Fibroblast of lung (primary cell): ENCODE data around the gene TAF9B. TPM values are rescaled to one million over a fixed set of nuclear protein-coding genes. Genes with fewer than 3 reads are reported as not detected.
"Not testable (repeated sequence)": the region's sequence is repeated elsewhere in the genome, so short reads cannot be mapped to it uniquely, and the experiment has no call there.

Experiments
- DNase-seq, 2 donors: peaks; one replicate each; pipeline versions ENCODE4 v3.0.0 to v3.0.0-alpha.2; 2010; ENCODE audit warnings: low read depth in 2 of 2
- H2AFZ ChIP-seq: 2 replicates; pipeline ENCODE4 v1.5.1; 2012; ENCODE audit warnings: low read length, control low read depth, inconsistent platforms
- H3K27ac ChIP-seq: 2 replicates; pipeline ENCODE4 v1.5.1; 2011; ENCODE audit warnings: low read length, control low read depth; ENCODE audit not compliant: insufficient read depth
- H3K27me3 ChIP-seq: 2 replicates; pipeline ENCODE4 v1.5.1; 2011; ENCODE audit warnings: mild to moderate bottlenecking, low read length; ENCODE audit not compliant: control insufficient read depth, insufficient read depth
- H3K36me3 ChIP-seq: 2 replicates; pipeline ENCODE4 v1.5.1; 2011; ENCODE audit warnings: low read length; ENCODE audit not compliant: control insufficient read depth, insufficient read depth
- H3K4me1 ChIP-seq: 2 replicates; pipeline ENCODE4 v1.5.1; 2011; ENCODE audit warnings: low read length; ENCODE audit not compliant: control insufficient read depth, insufficient read depth; ENCODE audit errors: extremely low read depth
- H3K4me2 ChIP-seq: 2 replicates; pipeline ENCODE4 v1.5.1; 2011; ENCODE audit warnings: low read length, control low read depth; ENCODE audit not compliant: insufficient read depth; ENCODE audit errors: extremely low read depth
- H3K4me3 ChIP-seq, 4 experiments: fragments of 200-600 bp in 1 of 4; sonication (generic) in 1 of 4; replicated peaks in 1 of 4; 2 replicates each; pipeline ENCODE4 v1.5.1; 2011 to 2016; ENCODE audit warnings: low read length in 4 of 4, low read depth in 3 of 4, mild to moderate bottlenecking in 3 of 4, control low read depth in 2 of 4, inconsistent platforms in 1 of 4, mixed read lengths in 1 of 4; ENCODE audit not compliant: insufficient read depth in 1 of 4; ENCODE audit errors: control extremely low read depth in 1 of 4
- H3K79me2 ChIP-seq: 2 replicates; pipeline ENCODE4 v1.5.1; 2012; ENCODE audit warnings: mild to moderate bottlenecking, low read length, inconsistent platforms; ENCODE audit not compliant: control insufficient read depth, insufficient read depth
- H3K9ac ChIP-seq: 2 replicates; pipeline ENCODE4 v1.5.1; 2011; ENCODE audit warnings: mild to moderate bottlenecking, low read length, control low read depth; ENCODE audit not compliant: insufficient read depth
- H3K9me3 ChIP-seq: 2 replicates; pipeline ENCODE4 v1.5.1; 2012; ENCODE audit warnings: low read depth, low read length; ENCODE audit not compliant: control insufficient read depth, insufficient read depth
- H4K20me1 ChIP-seq: 2 replicates; pipeline ENCODE4 v1.5.1; 2011; ENCODE audit warnings: low read length; ENCODE audit not compliant: control insufficient read depth, insufficient read depth; ENCODE audit errors: extremely low read depth
- EZH2 ChIP-seq: IDR thresholded peaks from 2 replicates; pipeline ENCODE4 v1.5.1; 2012; ENCODE audit warnings: low read length, control low read depth, mild to moderate bottlenecking; ENCODE audit errors: missing control alignments
- polyA plus RNA-seq, 2 donors: library from polyadenylated mRNA; depleted of rRNA in 1 of 2; stranded (reverse) in 1 of 2; unstranded in 1 of 2; fragments of >200 nt; gene quantifications; 2 replicates each; pipeline ENCODE4 v1.2.1, GENCODE V29; 2011 to 2012; ENCODE audit warnings: missing spikeins in 1 of 2
- total RNA-seq: library from RNA; depleted of rRNA; stranded (reverse); fragments of >200 nt; gene quantifications from 2 replicates; pipeline ENCODE4 v1.2.1, GENCODE V29; 2014
- TF ChIP-seq, protein P1 (sequence below), 2 donors: IDR thresholded peaks in 1 of 2; conservative IDR thresholded peaks in 1 of 2; 1 replicate in 1 of 2; 2 replicates in 1 of 2; pipeline ENCODE4 v1.5.1; 2011 to 2012; ENCODE audit warnings: low read length in 2 of 2, control low read depth in 1 of 2, inconsistent platforms in 1 of 2, low read depth in 1 of 2, mild to moderate bottlenecking in 1 of 2

The TAF9B gene
- total and polyA plus RNA-seq, 2 donors (not counting 1 experiment from before 2014, with no cell fraction given): 29.1 to 31.7 TPM

DNA sequence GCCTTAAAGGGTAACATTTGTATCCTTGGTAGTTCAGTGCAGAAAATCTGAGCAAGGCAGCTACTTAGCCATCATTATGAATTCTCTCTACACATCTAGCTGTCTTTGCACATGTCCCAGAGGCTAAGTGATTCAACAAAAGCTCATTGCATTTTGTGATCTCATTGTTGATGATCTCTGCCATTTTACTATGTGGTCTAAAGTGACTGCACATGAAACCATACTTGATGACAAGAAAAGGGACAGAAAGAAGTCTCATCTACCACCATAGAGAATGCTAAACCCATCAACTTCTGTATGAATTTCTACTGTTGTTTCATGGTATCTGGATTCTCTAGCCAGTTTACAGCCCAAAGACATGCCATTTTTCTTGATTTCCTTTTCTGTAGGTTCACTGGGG, 41.3 kb downstream of the TAF9B start:
- Histone ChIP-seq H3K27ac (no peak overlapping the region), H3K4me1 (no peaks in the 10 kb centered on the region), H3K9ac (no peak overlapping the region), H3K4me2 (no peak overlapping the region), H3K79me2 (no peaks in the 10 kb centered on the region), H3K36me3 (no peaks in the 10 kb centered on the region), H4K20me1 (no peaks in the 10 kb centered on the region), H3K4me3 (no peak overlapping the region), H2AFZ (no peak overlapping the region), H3K9me3 (no peaks in the 10 kb centered on the region), H3K27me3 (no peaks in the 10 kb centered on the region)
- DNase-seq: no peak
- TF ChIP-seq, protein P1, sequence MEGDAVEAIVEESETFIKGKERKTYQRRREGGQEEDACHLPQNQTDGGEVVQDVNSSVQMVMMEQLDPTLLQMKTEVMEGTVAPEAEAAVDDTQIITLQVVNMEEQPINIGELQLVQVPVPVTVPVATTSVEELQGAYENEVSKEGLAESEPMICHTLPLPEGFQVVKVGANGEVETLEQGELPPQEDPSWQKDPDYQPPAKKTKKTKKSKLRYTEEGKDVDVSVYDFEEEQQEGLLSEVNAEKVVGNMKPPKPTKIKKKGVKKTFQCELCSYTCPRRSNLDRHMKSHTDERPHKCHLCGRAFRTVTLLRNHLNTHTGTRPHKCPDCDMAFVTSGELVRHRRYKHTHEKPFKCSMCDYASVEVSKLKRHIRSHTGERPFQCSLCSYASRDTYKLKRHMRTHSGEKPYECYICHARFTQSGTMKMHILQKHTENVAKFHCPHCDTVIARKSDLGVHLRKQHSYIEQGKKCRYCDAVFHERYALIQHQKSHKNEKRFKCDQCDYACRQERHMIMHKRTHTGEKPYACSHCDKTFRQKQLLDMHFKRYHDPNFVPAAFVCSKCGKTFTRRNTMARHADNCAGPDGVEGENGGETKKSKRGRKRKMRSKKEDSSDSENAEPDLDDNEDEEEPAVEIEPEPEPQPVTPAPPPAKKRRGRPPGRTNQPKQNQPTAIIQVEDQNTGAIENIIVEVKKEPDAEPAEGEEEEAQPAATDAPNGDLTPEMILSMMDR (conservative IDR thresholded peaks at IDR 0.05 in 1 of 2, IDR thresholded peaks at IDR 0.05 in 1 of 2; ENCODE audit: low read depth in 1 of 2, low read length in 2 of 2): no peak

DNA sequence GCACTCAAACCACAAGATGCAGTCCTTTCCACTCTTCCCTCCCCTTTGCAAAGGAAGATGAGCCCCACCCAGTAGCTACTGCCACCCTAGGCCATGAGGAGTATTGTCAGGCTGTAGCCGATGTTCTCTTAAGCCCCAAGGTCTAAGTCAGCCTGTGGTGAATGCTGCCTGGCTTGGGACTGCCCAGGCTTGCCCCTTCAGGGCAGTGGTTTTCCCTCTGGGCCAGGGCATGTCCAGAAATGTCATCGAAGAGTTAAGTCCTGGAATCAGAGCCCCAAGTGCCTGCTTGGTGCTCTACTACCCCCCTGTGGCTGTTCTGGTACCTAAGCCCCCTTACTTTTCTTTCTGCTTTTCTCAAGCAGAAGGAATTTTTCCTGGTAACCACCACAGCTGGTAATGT, 47.2 kb downstream of the TAF9B start:
- Histone ChIP-seq H3K4me2 (no peak overlapping the region), H3K9ac (no peak overlapping the region), H3K27me3 (no peaks in the 10 kb centered on the region), H3K4me1 (no peaks in the 10 kb centered on the region), H3K36me3 (no peaks in the 10 kb centered on the region), H3K27ac (no peak overlapping the region), H3K9me3 (no peaks in the 10 kb centered on the region), H4K20me1 (no peaks in the 10 kb centered on the region), H3K79me2 (no peaks in the 10 kb centered on the region), H3K4me3 (no peak overlapping the region), H2AFZ (peak overlapping the region; percentile 48)
- peak; percentile 52 to 82 for DNase-seq
- TF ChIP-seq, protein P1 (conservative IDR thresholded peaks at IDR 0.05 in 1 of 2, IDR thresholded peaks at IDR 0.05 in 1 of 2; ENCODE audit: low read depth in 1 of 2, low read length in 2 of 2): peak; percentile 54 to 60
- no peak for TF ChIP-seq EZH2

DNA sequence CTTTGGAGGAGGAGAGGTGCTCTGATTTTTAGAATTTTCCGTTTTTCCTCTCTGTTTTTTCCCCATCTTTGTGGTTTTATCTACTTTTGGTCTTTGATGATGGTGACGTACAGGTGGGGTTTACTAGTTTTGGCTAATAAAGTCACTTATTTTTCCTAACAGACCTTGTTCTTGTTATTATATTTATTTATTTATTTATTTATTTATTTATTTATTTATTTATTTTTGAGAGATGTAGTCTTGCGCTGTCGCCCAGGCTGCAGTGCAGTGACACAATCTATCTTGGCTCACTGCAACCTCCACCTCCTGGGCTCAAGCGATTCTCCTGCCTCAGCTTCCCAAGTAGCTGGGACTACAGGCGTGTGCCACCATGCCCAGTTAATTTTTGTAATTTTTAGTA, 58.0 kb downstream of the TAF9B start:
- not testable (repeated sequence) for H3K27me3 ChIP-seq, DNase-seq, H3K9ac ChIP-seq, H3K9me3 ChIP-seq, H3K27ac ChIP-seq, H3K4me1 ChIP-seq, H2AFZ ChIP-seq, H3K79me2 ChIP-seq, H3K4me2 ChIP-seq, H3K36me3 ChIP-seq, H3K4me3 ChIP-seq, H4K20me1 ChIP-seq

Other genes starting within 250 kb of the TAF9B start
- 156 and 211 TPM in 2 replicates for gene MAGT1, start 244.2 kb downstream of the TAF9B start, total RNA-seq
- gene MAGT1, start 244.2 kb downstream of the TAF9B start, polyA plus RNA-seq: 86.2 and 102 TPM in 2 replicates
- gene COX7B, start 240.2 kb downstream of the TAF9B start, total RNA-seq: 291 and 302 TPM in 2 replicates
- 652 and 660 TPM in 2 replicates for gene COX7B, start 240.2 kb downstream of the TAF9B start, polyA plus RNA-seq
- 13.6 and 18.3 TPM in 2 replicates for gene ATP7A, start 229.0 kb downstream of the TAF9B start, total RNA-seq
- gene ATP7A, start 229.0 kb downstream of the TAF9B start, polyA plus RNA-seq: 11.6 and 12.2 TPM in 2 replicates
- gene PGAM4, start 170.0 kb downstream of the TAF9B start, total RNA-seq: not detected in 2 replicates
- gene PGAM4, start 170.0 kb downstream of the TAF9B start, polyA plus RNA-seq: 0.39 and 0.47 TPM in 2 replicates
- gene PGK1, start 35.4 kb downstream of the TAF9B start, total RNA-seq: 134 and 141 TPM in 2 replicates
- gene PGK1, start 35.4 kb downstream of the TAF9B start, polyA plus RNA-seq: 378 and 636 TPM in 2 replicates
- gene CYSLTR1, start 188.0 kb upstream of the TAF9B start, total RNA-seq: 0.26 and 0.50 TPM in 2 replicates
- gene CYSLTR1, start 188.0 kb upstream of the TAF9B start, polyA plus RNA-seq: 0.02 and 0.07 TPM in 2 replicates